HG03139 (cell line): ENCODE measurements around the gene CTDSP1.

ENCODE experiments used
- ATAC-seq: cut with Tn5 transposase; IDR thresholded peaks from one replicate; pipeline ENCODE4 v1.9.1; 2021; ENCODE audit not compliant: unreplicated experiment

Gene CTDSP1

DNA sequence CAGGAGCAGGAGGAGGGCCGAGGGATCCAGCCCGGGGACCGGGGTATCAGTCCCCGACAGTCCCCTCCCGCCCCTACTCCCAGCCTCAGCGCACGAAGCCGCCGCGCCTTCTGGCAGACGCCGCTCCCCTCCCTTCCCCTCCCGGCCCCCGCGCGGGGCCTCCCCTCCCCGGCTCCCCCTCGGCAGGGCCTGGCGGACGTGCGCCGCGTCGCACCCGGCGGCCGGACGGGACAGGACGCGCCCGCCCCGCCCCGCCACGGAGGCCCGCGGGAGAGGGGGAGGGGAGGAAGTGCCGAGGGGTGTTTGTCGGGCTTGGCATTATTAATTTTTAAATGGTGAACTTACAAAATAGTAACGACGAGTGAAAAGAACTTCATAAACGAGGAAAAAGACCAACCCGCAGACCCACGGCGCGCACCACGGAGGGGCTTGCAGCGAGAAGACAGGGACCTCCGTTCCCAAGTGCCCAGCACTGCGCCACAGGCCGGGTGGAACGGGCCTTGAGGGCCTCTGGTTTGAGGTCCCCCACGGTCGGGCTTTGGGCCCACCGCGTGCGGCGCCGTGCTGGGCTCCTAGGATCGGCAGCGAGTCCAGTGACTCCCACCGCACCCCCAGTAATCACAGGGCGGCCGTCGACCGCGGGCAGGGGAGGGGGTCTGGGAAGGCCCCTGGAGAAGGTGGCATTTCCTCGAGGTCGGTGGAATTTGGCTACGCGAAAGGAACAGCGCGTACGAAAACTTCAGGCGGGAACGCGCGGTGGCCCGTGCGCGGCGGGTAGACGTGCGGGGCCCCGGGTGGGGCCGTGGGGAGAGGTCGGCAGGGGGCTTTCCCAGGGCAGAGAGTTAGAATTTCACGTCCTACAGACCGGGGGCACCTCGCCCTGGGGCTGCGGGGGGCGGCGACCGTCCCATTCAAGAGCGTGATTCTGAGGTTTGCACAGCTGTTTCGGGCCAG is 954 bp upstream of the CTDSP1 start:
- ATAC-seq = peak; percentile 0

DNA sequence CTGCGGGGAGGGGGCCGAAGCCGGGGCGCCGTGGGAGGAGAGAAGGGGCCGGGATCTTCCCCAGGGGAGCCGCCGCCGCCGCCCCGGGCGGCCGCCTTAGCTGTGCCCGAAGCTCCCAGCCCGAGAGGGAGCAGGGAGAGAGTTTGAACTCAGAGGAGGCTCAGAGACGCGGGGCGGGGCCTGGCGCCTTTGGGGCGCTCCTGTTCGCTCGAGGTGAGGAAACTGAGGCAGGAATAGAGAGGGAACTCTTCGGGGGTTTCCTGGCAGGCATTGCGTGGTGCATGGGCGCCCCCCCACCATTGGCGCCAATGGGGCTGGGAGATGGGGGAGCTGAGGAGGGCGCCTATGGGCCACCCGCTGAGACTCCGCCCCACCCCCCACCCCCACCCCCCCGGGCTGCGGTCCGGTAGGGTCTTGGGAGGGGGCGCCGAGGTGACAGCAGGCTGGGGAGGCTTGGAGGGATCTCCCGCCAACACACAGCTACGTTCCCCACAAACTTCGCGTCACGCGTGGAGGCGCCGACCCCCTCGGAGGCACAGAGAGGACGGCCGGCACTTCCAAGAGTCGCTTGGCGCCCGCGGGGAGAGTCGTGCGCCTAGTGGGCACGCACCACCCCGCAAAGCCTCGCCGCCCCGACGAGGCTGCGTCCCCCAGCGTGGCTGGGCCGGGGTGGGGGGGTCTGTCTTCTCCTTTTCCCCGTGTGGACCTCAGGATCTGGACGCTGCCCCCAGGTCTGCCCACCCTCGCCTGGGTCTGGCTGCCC is 680 bp downstream of the CTDSP1 start:
- ATAC-seq = no peak

DNA sequence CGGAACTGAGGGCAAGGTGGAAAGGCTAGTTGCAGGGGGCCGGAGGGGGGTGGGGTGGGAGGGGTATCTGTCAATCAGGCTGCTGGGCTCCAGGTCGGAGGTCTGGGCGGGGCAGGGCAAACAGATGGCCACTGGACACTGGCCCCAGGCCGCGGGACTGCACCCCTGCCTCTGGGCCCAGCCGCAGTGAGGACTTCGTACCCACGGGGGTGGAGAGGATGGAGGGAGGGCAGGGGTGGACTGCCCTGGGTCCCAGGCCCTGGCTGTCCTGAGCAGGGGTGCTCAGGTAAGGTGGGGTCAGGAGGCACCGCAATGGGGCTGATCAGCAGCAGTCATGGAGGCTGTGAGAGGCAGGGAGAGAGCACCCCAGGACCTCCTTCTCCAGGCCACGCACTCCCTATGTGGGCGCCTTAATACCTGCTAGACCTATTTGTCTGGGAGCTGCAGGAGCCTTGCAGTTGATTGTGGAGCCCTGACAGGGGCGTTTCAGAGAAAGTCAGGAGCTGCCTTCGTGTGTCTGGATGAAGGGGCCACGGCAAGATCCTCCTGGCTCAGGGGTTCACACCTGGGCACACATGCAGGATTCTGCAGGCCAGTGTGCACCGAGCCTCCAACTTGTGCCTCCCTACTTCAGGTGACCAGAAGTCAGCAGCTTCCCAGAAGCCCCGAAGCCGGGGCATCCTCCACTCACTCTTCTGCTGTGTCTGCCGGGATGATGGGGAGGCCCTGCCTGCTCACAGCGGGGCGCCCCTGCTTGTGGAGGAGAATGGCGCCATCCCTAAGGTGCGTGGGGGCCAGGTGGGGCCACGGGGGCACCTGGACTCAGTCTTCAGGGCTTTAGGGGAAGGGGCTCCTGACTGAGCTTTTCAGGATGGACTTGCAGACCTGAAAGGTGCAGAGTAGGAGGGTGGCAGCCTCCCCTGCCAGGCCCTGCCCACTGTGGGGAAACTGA is 1.5 kb downstream of the CTDSP1 start:
- ATAC-seq = no peak

DNA sequence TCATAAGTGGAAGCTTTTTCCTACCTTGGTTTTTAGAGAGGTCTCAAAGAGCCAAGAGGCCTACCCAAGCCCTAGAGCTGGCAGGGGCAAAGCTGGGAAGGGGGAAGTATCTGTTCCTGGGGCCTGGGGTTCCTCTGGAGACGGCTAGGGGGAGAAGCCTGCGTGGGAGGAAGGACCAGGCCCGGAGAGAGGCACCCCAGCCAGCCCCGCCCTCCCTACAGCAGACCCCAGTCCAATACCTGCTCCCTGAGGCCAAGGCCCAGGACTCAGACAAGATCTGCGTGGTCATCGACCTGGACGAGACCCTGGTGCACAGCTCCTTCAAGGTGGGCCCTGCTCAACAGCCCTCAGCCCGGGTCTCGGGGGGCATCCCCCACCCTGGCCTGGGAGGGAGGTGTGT is 2.2 kb downstream of the CTDSP1 start:
- ATAC-seq = no peak

DNA sequence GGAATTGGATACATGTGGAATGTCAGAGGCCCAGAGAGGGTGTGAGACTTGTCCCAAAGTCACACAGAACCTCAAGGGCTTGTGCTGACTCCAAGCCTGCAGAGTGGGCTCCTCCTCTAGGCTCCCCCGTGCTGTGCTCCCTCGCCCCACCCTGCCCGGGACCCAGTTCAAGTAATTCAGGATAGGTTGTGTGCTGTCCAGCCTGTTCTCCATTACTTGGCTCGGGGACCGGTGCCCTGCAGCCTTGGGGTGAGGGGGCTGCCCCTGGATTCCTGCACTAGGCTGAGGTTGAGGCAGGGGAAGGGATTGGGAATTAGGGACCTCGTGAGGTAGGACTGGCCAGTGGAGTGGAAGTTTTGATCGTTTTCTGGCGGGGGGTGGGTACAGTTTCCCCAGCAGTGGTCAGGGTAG is 2.8 kb downstream of the CTDSP1 start:
- no peak for ATAC-seq

DNA sequence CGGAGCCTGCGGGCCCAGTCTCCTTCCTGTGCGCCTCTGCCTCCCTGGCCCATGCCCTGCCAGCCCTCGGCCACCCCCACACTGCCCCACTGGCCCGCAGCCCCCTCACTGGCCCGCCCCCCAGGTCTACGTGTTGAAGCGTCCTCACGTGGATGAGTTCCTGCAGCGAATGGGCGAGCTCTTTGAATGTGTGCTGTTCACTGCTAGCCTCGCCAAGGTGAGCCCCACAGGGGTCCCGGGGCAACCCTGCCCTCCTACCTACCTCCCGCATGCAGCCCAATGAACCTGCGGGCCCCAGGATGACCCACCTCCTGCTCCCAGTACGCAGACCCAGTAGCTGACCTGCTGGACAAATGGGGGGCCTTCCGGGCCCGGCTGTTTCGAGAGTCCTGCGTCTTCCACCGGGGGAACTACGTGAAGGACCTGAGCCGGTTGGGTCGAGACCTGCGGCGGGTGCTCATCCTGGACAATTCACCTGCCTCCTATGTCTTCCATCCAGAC is 3.3 kb downstream of the CTDSP1 start:
- no peak for ATAC-seq

DNA sequence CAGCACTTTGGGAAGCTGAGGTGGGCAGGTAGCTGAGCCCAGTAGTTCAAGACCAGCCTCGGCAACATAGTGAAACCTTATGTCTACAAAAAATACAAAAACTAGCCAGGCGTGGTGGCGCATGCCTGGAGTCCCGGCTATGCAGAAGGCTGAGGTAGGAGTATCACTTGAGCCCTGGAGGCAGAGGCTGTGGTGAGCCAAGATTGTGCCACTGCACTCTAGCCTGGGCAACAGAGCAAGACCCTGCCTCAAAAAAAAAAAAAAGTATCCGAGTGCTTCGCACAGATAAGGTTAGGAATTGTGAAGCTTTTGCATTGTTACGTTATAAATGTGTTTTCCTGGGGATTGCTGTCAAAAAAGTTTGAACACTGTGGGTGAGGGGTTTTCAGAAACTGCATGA is 4.1 kb downstream of the CTDSP1 start:
- no peak for ATAC-seq

DNA sequence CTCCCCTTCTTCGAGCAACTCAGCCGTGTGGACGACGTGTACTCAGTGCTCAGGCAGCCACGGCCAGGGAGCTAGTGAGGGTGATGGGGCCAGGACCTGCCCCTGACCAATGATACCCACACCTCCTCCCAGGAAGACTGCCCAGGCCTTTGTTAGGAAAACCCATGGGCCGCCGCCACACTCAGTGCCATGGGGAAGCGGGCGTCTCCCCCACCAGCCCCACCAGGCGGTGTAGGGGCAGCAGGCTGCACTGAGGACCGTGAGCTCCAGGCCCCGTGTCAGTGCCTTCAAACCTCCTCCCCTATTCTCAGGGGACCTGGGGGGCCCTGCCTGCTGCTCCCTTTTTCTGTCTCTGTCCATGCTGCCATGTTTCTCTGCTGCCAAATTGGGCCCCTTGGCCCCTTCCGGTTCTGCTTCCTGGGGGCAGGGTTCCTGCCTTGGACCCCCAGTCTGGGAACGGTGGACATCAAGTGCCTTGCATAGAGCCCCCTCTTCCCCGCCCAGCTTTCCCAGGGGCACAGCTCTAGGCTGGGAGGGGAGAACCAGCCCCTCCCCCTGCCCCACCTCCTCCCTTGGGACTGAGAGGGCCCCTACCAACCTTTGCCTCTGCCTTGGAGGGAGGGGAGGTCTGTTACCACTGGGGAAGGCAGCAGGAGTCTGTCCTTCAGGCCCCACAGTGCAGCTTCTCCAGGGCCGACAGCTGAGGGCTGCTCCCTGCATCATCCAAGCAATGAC is 4.8 kb downstream of the CTDSP1 start:
- no peak for ATAC-seq

DNA sequence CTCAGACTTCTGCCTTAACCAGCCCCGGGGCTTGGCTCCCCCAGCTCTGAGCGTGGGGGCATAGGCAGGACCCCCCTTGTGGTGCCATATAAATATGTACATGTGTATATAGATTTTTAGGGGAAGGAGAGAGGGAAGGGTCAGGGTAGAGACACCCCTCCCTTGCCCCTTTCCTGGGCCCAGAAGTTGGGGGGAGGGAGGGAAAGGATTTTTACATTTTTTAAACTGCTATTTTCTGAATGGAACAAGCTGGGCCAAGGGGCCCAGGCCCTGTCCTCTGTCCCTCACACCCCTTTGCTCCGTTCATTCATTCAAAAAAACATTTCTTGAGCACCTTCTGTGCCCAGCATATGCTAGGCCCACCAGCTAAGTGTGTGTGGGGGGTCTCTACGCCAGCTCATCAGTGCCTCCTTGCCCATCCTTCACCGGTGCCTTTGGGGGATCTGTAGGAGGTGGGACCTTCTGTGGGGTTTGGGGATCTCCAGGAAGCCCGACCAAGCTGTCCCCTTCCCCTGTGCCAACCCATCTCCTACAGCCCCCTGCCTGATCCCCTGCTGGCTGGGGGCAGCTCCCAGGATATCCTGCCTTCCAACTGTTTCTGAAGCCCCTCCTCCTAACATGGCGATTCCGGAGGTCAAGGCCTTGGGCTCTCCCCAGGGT is 5.5 kb downstream of the CTDSP1 start:
- ATAC-seq = no peak

DNA sequence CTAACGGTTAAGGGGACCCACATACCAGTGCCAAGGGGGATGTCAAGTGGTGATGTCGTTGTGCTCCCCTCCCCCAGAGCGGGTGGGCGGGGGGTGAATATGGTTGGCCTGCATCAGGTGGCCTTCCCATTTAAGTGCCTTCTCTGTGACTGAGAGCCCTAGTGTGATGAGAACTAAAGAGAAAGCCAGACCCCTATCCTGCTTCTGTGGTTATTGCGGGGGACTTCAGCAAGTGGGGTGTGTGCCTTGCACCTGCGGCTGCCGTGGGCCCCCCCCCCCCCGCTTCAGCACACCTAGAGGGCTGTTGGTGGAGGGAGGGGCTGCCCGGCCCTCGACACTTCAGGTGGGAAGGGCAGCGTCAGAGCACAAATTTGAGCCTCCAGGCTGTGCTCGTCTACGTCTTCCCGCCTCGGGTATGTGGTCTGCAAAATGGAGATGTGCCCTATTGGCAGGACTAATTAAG is 6.1 kb downstream of the CTDSP1 start:
- ATAC-seq = no peak

DNA sequence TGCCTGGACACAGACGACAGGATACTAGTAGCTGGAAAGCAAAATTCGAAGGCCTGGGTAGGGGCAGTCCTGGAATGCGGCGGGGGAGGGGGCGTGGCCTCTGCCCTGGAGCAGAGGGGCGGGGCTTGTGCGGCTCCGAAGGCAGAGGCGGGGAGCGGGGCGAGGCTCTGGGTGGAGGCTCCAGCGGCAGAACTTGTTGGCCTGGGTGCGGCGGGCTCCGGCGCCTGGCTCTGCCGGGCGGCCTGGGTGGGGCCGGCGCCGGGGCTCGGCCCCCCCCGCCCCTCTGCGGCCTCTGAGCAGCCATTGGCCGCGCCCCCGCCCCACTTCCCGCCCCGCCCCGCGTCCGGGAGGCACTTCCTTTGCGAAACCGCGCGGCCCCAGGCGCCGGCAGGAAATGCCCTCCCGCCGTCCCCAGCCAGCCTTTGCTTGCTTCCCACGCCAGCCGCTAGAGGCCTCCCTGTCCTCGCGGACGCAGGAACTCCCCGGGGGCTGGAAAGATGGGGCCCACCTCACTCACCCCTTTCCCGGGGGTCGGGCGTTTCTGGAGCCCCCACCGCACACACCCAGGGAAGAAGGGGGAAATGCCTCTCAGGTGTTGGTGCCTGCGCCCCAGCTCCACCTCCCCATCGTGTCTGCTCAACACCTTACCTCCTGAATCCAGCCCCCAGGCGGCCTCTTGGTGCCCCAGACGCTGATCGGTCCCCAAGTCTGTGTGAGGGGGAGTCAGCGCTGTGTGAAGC is 6.7 kb downstream of the CTDSP1 start:
- ATAC-seq = peak; percentile 77

DNA sequence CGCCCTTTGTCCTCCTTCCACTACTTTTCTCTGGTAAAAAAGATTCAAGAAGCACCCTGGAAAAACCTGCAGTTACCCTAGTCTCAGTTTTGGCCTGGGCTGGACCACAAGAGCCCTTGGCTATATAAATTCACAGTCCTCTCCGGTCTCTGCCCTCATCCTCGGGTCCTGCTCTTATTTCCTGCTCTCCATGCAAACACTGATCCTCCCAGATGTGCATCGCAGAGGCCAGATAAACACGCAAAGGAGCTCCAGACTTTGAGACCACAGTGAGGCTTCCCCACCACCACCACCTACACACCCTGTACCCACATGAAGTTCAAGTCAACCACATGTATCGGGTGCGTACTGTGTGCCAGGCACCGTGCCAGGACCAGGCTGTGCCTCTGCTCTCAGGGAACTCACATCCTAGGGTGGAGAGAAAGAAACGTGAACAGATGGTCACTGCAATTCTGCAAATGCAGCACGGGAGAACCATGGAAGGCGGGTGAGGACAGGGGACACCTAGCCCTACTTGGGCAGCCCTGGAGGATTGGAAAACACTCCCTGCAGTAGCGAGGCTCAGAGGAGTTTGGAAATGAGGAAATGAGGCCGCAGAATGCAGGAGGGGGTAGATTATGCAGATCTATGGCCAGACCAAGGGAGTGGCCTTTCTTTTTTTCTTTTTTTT is 7.4 kb downstream of the CTDSP1 start:
- peak; percentile 1 for ATAC-seq

DNA sequence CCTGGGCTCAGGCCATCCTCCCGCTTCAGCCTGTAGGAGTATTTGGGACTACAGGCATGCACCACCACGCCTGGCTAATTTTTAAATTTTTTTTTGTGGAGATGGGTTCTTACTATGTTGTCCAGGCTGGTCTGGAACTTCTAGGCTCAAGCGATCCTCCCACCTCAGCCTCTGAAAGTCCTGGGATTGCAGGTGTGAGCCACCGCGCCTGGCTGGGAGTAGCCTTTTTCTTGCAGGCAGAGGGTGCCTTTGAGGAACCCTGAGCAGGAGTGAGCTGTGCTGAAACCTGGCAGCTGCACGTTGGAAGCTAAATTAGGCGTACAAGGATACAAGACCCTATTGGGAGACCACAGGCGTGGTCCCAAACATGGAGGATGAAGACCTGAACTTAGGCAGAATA is 8.0 kb downstream of the CTDSP1 start:
- no peak for ATAC-seq

DNA sequence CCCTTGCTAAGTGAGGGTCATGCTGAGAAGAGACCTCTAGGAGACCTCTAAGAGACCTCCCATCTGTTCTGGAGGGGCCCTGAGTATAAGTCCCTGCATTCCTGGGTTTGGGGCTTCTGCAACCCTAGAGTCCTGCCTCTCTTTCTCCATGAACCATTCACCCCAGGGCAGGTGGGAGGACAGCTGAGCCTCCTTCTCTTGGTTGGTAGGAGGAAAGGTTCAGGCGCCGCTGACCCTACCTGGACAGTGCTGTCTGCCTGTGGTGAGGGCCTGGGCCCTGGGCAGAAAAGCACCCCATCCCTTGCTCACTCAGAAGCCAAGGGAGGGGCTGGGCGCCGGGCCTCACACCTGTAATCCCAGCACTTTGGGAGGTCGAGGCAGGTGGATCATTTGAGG is 18.7 kb downstream of the CTDSP1 start:
- ATAC-seq = no peak

DNA sequence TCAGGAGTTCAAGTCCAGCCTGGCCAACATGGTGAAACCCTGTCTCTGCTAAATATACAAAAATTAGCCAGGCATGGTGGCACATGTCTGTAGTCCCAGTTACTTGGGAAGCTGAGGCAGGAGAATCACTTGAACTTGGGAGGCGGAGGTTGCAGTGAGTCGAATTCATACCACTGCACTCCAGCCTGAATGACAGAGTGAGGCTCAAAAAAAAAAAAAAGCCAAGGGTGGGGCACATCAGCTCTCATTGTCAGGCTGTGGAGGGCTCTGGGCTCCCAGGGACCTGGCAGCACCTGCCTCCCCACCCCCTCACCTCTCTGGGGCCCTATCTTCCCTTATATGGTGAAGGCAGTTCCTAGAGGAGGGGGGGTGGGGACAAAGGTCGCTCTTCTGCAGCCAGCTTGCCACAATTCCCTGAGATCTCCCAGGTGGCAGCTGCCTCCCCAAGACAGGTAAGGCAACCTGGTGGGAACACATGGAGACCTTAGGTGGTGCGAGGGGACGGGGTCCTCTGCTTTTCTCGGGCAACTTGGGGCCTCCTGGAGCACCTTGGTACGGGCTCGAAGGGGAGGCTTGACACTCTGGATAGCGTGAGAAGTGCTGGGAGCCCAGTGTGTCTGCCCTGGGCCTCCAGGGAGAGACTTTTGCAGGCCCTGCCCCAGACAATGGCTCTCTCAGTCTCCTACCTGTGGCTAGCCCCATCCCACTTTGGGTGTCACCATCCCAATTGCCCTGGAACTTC is 19.2 kb downstream of the CTDSP1 start, which contains the start of gene VIL1:
VIL1 (plus strand) TSS at position 407 of the 742 bp plus-strand sequence. CDS start 4,656 bp downstream, outside the sequence.
- no peak for ATAC-seq

DNA sequence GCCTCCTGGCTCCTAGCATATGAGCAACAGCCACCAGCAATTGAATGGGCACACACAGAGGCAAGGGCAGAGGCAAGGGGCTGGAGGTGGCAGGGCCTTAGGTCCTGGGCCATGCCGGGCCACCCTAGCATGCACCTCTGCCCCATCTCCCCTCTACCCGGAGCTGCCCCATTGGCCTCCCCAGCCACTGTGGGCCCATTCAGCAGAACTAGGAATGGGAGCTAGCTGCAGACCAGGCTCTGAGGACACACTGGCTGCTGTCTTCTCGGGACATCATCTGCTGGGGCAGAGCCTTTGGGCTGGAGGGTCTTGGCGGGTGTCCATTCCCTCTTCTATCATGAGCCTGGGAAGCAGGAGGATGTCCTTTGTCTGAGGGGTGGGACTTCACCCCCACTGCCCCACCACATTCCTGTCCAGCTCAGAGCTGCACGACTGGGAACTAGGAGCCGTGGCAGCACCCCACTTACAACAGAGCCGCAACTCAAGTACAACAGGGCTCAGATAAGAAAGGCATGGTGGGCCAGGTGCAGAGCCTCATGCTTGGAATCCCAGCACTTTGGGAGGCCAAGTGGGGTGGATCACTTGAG is 20.1 kb downstream of the CTDSP1 start:
- no peak for ATAC-seq

DNA sequence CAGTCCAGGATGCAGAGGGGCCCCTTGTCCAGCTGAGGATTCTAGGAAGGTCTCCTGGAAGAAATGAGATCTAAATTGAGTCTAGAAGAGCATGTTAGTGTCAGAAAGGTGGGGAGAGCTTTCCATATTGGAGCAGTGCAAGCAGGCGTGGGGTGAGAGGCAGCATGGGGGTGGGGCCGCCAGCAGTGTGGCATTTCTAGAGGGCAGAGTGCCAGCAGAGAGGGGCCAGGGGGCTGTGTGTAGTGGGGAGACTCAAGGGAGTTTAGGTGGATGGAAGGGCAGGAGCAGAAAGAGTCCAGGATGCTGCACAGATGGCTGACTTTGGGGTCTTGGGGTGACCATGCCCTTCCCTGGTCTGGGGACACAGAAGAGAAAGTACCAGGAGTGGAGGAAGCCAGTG is 21.4 kb downstream of the CTDSP1 start:
- no peak for ATAC-seq
